HG02759 (cell line): ENCODE measurements around the gene MYO3B.

Experiments used
- ATAC-seq: cut with Tn5 transposase; IDR thresholded peaks from one replicate; pipeline ENCODE4 v1.9.1; 2021; ENCODE audit warnings: mild to moderate bottlenecking, moderate library complexity; ENCODE audit not compliant: unreplicated experiment

Gene MYO3B

GRCh38 chr2:170229125-170229524 is 51.2 kb downstream of the MYO3B start:
- no peak for ATAC-seq

- no peak for ATAC-seq
These were observed 51.8 kb downstream of the MYO3B start for GRCh38 chr2:170229744-170230143.

GRCh38 chr2:170235860-170236679 is 58.1 kb downstream of the MYO3B start:
- ATAC-seq: no peak

GRCh38 chr2:170236680-170237047 is 58.7 kb downstream of the MYO3B start:
- no peak for ATAC-seq

- no peak for ATAC-seq
These were observed 59.7 kb downstream of the MYO3B start for GRCh38 chr2:170237572-170238120.

GRCh38 chr2:170238776-170239175 is 60.8 kb downstream of the MYO3B start:
- no peak for ATAC-seq

GRCh38 chr2:170240629-170241028 is 62.7 kb downstream of the MYO3B start:
- ATAC-seq: no peak

GRCh38 chr2:170241756-170242155 is 63.8 kb downstream of the MYO3B start:
- no peak for ATAC-seq

GRCh38 chr2:170243118-170243837 is 65.3 kb downstream of the MYO3B start:
- ATAC-seq: no peak

- ATAC-seq: no peak
These were observed 66.0 kb downstream of the MYO3B start for GRCh38 chr2:170243898-170244297.

- ATAC-seq: no peak
These were observed 66.6 kb downstream of the MYO3B start for GRCh38 chr2:170244555-170244954.

GRCh38 chr2:170245312-170245711 is 67.4 kb downstream of the MYO3B start:
- no peak for ATAC-seq

GRCh38 chr2:170247333-170247732 is 69.4 kb downstream of the MYO3B start:
- no peak for ATAC-seq

GRCh38 chr2:170247882-170248393 is 70.0 kb downstream of the MYO3B start:
- ATAC-seq: no peak

- no peak for ATAC-seq
These were observed 70.8 kb downstream of the MYO3B start for GRCh38 chr2:170248574-170249393.

GRCh38 chr2:170249761-170250160 is 71.8 kb downstream of the MYO3B start:
- ATAC-seq: no peak

GRCh38 chr2:170250584-170250983 is 72.6 kb downstream of the MYO3B start:
- ATAC-seq: no peak

- no peak for ATAC-seq
These were observed 74.5 kb downstream of the MYO3B start for GRCh38 chr2:170252414-170252813.

GRCh38 chr2:170253721-170254230 is 75.8 kb downstream of the MYO3B start:
- no peak for ATAC-seq

GRCh38 chr2:170254293-170254732 is 76.4 kb downstream of the MYO3B start:
- ATAC-seq: no peak

GRCh38 chr2:170255137-170255536 is 77.2 kb downstream of the MYO3B start:
- ATAC-seq: no peak
